ENCODE measurements around the gene AP3S1. TPM values are rescaled to one million over a fixed set of nuclear protein-coding genes. Genes with fewer than 3 reads are reported as not detected.

AP3S1 gene
- total RNA-seq (100 to 1,000 TPM in 1 of 2 donors, 10 to 100 TPM in 1; 97.7 to 118 TPM), polyA plus RNA-seq (ENCODE audit: insufficient read length in 2 of 2) (100 to 1,000 TPM; 160 to 186 TPM)
- long read RNA-seq, donor 1, transcript AP3S1-201 (6 exons, 1,730 nt), result major isoform, 55 of 63 reads
- long read RNA-seq, donor 1, partial matches to known transcripts, result 0 of 63 reads
- long read RNA-seq, donor 1, other reads (novel, unspliced or antisense), result 7 of 63 reads
- long read RNA-seq, donor 2, transcript AP3S1-201 (6 exons, 1,730 nt), result major isoform, 21 of 21 reads
- long read RNA-seq, donor 2, partial matches to known transcripts, result 0 of 21 reads
- long read RNA-seq, donor 2, other reads (novel, unspliced or antisense), result 0 of 21 reads
- long read RNA-seq, donor 3, transcript AP3S1-201 (6 exons, 1,730 nt), result major isoform, 22 of 127 reads
- long read RNA-seq, donor 3, partial matches to known transcripts, result 97 of 127 reads
- long read RNA-seq, donor 3, other reads (novel, unspliced or antisense), result 5 of 127 reads
- long read RNA-seq, donor 4, transcript AP3S1-201 (6 exons, 1,730 nt), result major isoform, 61 of 61 reads
- long read RNA-seq, donor 4, partial matches to known transcripts, result 0 of 61 reads
- long read RNA-seq, donor 4, other reads (novel, unspliced or antisense), result 0 of 61 reads

DNA sequence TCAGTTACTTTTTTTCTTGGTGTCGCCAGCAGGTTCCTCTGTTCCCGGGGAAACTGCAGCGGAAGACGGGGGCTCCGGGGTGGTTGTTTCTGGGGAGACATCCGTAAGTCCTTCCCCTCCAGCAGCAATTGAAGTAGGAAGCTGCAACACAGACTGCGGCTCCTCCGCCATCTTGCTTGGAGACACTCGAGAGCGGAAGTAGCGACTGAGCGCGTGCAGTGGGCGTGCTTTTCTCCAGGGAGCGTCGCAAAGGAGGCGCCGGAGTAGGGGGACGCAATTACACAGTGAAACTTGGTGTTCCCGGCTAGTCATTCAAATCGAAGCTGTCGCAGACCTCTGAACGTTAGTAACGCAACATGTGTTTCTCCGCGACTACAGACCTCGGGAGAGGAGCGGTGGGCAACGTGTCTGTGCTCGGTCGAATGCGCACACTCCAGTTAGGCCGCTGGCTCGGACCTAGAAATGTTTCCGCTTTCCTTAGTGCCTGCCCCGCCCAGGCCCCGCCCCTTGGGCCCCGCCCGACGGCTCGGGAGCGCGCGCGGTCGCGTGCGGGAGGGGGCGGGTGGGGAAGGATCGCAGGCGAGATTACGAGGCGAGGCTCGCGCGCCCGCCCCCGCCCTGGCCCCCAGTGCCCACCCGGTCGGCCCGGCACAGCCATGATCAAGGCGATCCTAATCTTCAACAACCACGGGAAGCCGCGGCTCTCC, at the start of gene AP3S1, which contains the start of gene ATG12:
AP3S1 (plus strand) TSS at position 554 of the 707 bp plus-strand sequence; CDS start at position 657, 103 bp downstream.
ATG12 (minus strand) TSS at position 184 of the 707 bp plus-strand sequence; CDS start at position 171, 13 bp downstream.
- peak; percentile 91 to 100 (median 96) for DNase-seq (ENCODE audit: low read depth in 4 of 6, low spot score in 6 of 6)
- 2% methylated on average over 62 of the region's 65 CpGs for WGBS (ENCODE audit: insufficient coverage)
- peaks cover 10% of the 10 kb centered on the region for H3K4me1 ChIP-seq (ENCODE audit: control insufficient read depth, insufficient read depth, low read length)

DNA sequence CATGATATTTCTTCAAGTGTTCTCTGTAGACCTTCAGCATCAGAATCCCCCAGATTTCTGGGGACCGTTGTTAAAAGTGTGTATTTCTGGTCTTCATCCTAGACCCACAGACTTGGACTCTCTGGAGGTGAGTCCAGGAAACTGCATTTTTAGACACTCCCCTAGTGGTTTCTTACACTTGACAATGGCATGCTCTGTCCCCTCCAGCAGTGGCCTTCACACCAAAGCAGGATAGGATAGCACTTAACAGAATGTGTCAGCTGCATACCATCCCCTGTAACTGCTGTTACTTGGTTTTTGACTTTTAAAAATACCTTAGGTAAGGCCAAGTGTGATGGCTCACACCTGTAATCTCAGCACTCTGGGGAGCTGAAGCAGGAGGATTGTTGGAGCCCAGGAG, 46.0 kb upstream of the AP3S1 start:
- no peak for DNase-seq (ENCODE audit: low read depth in 4 of 6, low spot score in 6 of 6)
- H3K4me3 ChIP-seq (ENCODE audit: low read depth, low read length), result no peak overlapping the region
- H3K9me3 ChIP-seq (ENCODE audit: control insufficient read depth, insufficient read depth, low read length), result no peaks in the 10 kb centered on the region
- no peaks in the 10 kb centered on the region for H3K36me3 ChIP-seq (ENCODE audit: control insufficient read depth, insufficient read depth, low read length)
- H3K27me3 ChIP-seq (ENCODE audit: control insufficient read depth, insufficient read depth, low read length), result no peaks in the 10 kb centered on the region
- 100% methylated on average over 1 of the region's 1 CpG for WGBS (ENCODE audit: insufficient coverage)
- no peaks in the 10 kb centered on the region for H3K4me1 ChIP-seq (ENCODE audit: control insufficient read depth, insufficient read depth, low read length)
- no peak overlapping the region for H3K27ac ChIP-seq (ENCODE audit: low read depth, low read length)

More for the DNA sequence above, at the start of gene AP3S1, which contains the start of gene ATG12:
- peaks cover 4% of the 10 kb centered on the region for H3K36me3 ChIP-seq (ENCODE audit: control insufficient read depth, insufficient read depth, low read length)
- no peaks in the 10 kb centered on the region for H3K27me3 ChIP-seq (ENCODE audit: control insufficient read depth, insufficient read depth, low read length)
- H3K27ac ChIP-seq (ENCODE audit: low read depth, low read length), result peak within 1 kb of the TSS; percentile 98
- no peaks in the 10 kb centered on the region for H3K9me3 ChIP-seq (ENCODE audit: control insufficient read depth, insufficient read depth, low read length)
- H3K4me3 ChIP-seq (ENCODE audit: low read depth, low read length), result peak within 1 kb of the TSS; percentile 95

DNA sequence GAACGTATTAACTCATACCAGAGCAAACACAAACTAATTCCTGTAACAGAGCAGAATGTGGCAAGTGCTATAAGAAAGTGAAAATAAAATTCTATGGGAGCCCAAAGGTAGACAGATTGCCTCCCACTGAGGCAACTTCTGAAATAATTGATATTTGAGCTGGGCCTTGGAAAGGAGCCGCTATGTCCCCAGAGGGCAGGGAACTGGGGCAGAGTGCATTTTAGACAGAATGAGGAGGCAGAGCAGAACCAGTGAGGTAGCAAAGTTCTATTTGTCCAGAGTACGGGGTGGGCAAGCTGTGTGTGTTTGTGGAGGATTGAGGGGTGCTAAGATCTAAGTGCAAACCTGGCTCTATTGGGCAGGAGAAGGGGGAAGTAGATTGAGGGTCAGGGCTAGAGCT, 45.1 kb upstream of the AP3S1 start:
- WGBS (ENCODE audit: insufficient coverage), result 92% methylated on average over 2 of the region's 3 CpGs
- no peak for DNase-seq (ENCODE audit: low read depth in 4 of 6, low spot score in 6 of 6)
- H3K4me1 ChIP-seq (ENCODE audit: control insufficient read depth, insufficient read depth, low read length), result no peaks in the 10 kb centered on the region
- H3K27ac ChIP-seq (ENCODE audit: low read depth, low read length), result no peak overlapping the region
- H3K9me3 ChIP-seq (ENCODE audit: control insufficient read depth, insufficient read depth, low read length), result no peaks in the 10 kb centered on the region
- no peak overlapping the region for H3K4me3 ChIP-seq (ENCODE audit: low read depth, low read length)
- H3K36me3 ChIP-seq (ENCODE audit: control insufficient read depth, insufficient read depth, low read length), result no peaks in the 10 kb centered on the region
- no peaks in the 10 kb centered on the region for H3K27me3 ChIP-seq (ENCODE audit: control insufficient read depth, insufficient read depth, low read length)

DNA sequence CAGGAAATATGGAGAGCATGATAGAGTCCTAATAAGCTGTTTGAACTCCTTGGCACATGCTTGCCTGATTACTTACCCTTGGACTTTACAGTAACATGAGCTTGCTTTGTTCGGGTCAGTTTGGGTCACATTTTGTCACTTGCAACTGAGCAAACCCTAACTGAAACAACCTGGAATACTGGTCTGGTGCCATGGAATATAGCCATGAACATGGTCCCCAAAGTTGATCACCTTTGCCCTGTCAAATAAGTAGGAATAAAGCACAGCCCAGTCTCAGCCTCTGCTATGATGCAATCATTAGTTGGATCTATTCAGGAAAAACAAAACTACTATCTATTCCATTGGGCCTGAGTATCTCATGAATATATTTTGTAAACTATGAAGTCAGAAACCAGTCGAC, 43.5 kb upstream of the AP3S1 start:
- DNase-seq (ENCODE audit: low read depth in 4 of 6, low spot score in 6 of 6), result no peak
- WGBS (ENCODE audit: insufficient coverage), result 100% methylated on average over 1 of the region's 2 CpGs
- H3K27me3 ChIP-seq (ENCODE audit: control insufficient read depth, insufficient read depth, low read length), result no peaks in the 10 kb centered on the region

DNA sequence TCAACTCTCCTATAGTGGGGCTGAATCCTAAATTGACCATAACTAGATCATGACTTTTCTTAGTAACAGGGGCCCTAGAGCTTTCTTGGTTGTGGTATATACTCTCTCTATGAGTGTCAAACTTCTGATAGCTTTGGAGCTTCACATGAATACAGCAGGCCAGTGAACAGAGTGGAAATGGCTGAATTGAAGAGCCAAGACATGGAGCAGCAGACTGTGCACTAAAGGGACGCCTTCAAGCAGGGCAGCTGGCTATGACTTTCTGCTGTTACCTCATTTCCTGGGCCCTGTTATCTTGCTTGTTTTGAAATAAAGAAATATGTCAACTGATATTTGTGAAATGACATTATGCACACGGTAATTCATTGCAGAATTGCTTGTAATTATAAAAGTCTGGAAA, 41.6 kb upstream of the AP3S1 start:
- WGBS (ENCODE audit: insufficient coverage), result 90% methylated on average over 1 of the region's 2 CpGs
- H3K27me3 ChIP-seq (ENCODE audit: control insufficient read depth, insufficient read depth, low read length), result no peaks in the 10 kb centered on the region
- no peaks in the 10 kb centered on the region for H3K4me1 ChIP-seq (ENCODE audit: control insufficient read depth, insufficient read depth, low read length)
- H3K36me3 ChIP-seq (ENCODE audit: control insufficient read depth, insufficient read depth, low read length), result no peaks in the 10 kb centered on the region
- no peak overlapping the region for H3K27ac ChIP-seq (ENCODE audit: low read depth, low read length)
- no peaks in the 10 kb centered on the region for H3K9me3 ChIP-seq (ENCODE audit: control insufficient read depth, insufficient read depth, low read length)
- H3K4me3 ChIP-seq (ENCODE audit: low read depth, low read length), result no peak overlapping the region
- no peak for DNase-seq (ENCODE audit: low read depth in 4 of 6, low spot score in 6 of 6)

More for the DNA sequence above, 43.5 kb upstream of the AP3S1 start:
- Histone ChIP-seq H3K9me3 (ENCODE audit: control insufficient read depth, insufficient read depth, low read length) (no peaks in the 10 kb centered on the region), H3K4me3 (ENCODE audit: low read depth, low read length) (no peak overlapping the region), H3K36me3 (ENCODE audit: control insufficient read depth, insufficient read depth, low read length) (no peaks in the 10 kb centered on the region), H3K27ac (ENCODE audit: low read depth, low read length) (no peak overlapping the region), H3K4me1 (ENCODE audit: control insufficient read depth, insufficient read depth, low read length) (no peaks in the 10 kb centered on the region)

DNA sequence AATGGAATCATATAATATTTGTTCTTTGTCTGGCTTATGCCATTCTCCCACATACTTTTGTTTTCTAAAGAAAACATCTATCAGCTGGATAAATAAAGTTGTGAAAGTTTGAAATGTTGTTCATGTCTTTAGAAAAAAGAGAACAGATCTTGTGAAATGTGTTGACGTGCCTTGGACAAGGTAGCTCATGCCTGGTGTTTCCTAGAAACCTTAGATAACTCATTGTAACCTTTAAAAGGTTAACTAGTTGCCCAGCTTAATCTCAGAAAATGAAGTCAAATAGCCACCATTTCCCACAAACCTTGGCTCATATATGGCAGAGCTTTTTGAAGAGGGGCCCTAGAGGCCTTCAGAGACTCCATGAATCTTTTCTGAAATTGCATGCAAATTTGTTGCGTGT, 40.6 kb upstream of the AP3S1 start:
- no peaks in the 10 kb centered on the region for H3K36me3 ChIP-seq (ENCODE audit: control insufficient read depth, insufficient read depth, low read length)
- H3K27me3 ChIP-seq (ENCODE audit: control insufficient read depth, insufficient read depth, low read length), result no peaks in the 10 kb centered on the region
- WGBS (ENCODE audit: insufficient coverage), result no CpG with 5 or more reads among the region's 2 CpGs

DNA sequence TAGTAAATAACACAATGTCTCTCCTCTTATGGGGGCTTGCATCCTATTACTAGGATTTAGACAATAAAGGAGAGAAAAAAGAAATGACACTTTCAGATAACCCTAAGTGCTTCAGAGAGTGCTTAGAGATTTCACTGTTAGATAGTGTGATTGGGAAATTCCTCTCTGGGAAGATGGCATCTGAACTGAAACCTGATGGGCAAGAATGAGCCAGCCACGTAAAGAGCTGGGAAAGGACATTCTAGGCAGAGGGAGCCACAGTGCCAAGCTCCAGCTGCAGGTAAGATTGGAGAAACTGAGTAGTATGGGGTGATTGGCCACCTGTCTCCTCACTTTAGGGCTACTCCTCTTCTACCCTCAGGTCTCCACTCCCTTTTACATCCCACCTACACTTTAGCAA, 39.8 kb upstream of the AP3S1 start:
- no peaks in the 10 kb centered on the region for H3K9me3 ChIP-seq (ENCODE audit: control insufficient read depth, insufficient read depth, low read length)
- no peaks in the 10 kb centered on the region for H3K27me3 ChIP-seq (ENCODE audit: control insufficient read depth, insufficient read depth, low read length)
- no peak for DNase-seq (ENCODE audit: low read depth in 4 of 6, low spot score in 6 of 6)
- no peaks in the 10 kb centered on the region for H3K36me3 ChIP-seq (ENCODE audit: control insufficient read depth, insufficient read depth, low read length)
- WGBS (ENCODE audit: insufficient coverage), result no CpG with 5 or more reads among the region's 1 CpG
- no peaks in the 10 kb centered on the region for H3K4me1 ChIP-seq (ENCODE audit: control insufficient read depth, insufficient read depth, low read length)
- no peak overlapping the region for H3K27ac ChIP-seq (ENCODE audit: low read depth, low read length)
- H3K4me3 ChIP-seq (ENCODE audit: low read depth, low read length), result no peak overlapping the region

More for the DNA sequence above, 40.6 kb upstream of the AP3S1 start:
- Histone ChIP-seq H3K4me1 (ENCODE audit: control insufficient read depth, insufficient read depth, low read length) (no peaks in the 10 kb centered on the region), H3K4me3 (ENCODE audit: low read depth, low read length) (no peak overlapping the region), H3K9me3 (ENCODE audit: control insufficient read depth, insufficient read depth, low read length) (no peaks in the 10 kb centered on the region), H3K27ac (ENCODE audit: low read depth, low read length) (no peak overlapping the region)
- no peak for DNase-seq (ENCODE audit: low read depth in 4 of 6, low spot score in 6 of 6)

DNA sequence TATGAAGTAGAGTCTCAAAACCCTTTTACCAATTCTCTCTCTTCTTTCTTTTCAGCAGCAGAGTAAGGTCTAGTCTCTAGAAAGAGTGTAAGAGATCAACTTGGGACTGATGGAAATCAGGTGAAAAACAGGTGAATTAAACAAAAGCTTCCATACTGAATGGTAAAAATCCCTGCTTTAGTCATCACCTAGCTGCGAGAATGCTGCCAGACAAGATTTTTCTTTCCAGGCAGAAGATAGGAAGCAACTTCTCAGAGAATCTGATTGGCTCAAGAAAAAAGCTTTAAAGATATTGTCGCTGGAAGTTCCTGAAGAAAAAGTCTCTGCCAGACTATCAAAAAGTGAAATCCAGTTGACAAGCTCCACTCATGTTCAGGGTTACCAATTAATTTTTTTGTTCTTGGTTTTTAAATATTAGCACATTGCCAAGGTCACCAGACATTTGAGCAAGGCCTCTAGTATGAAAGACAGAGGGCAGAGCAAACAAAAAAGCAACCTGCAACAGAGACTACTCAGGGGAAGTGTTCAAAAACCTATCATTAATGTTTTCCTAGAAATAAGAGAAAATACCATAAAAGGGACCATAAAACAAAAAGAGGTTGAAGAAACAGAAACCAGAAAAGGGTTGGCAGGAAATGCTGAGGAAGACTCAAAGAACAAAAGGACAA, 34.6 kb upstream of the AP3S1 start:
- DNase-seq (ENCODE audit: low read depth in 4 of 6, low spot score in 6 of 6), result no peak
- no peak overlapping the region for H3K27ac ChIP-seq (ENCODE audit: low read depth, low read length)
- H3K4me1 ChIP-seq (ENCODE audit: control insufficient read depth, insufficient read depth, low read length), result no peaks in the 10 kb centered on the region
- WGBS (ENCODE audit: insufficient coverage), result 92% methylated on average over 2 of the region's 2 CpGs
- H3K9me3 ChIP-seq (ENCODE audit: control insufficient read depth, insufficient read depth, low read length), result no peaks in the 10 kb centered on the region
- H3K4me3 ChIP-seq (ENCODE audit: low read depth, low read length), result no peak overlapping the region
- no peaks in the 10 kb centered on the region for H3K27me3 ChIP-seq (ENCODE audit: control insufficient read depth, insufficient read depth, low read length)
- peaks cover 10% of the 10 kb centered on the region for H3K36me3 ChIP-seq (ENCODE audit: control insufficient read depth, insufficient read depth, low read length)

DNA sequence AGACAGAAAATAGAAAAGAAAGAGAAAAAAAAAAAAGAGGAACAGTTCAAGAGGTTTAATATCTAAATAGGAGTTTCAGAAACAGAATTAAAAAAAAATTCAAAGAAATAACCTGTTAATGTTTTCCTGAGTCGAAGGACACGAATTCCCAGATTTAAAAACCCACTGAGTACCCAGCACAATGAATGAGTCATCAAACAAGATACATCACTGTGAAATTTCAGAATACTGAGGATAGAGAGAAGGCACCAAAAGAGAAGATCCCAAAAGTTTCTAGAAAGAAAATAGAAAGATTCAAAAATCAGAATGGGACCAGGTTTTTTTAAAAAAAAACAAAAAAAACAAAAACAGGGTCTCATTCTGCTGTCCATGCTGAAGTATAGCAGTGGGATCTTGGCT, 34.1 kb upstream of the AP3S1 start:
- peaks cover 10% of the 10 kb centered on the region for H3K36me3 ChIP-seq (ENCODE audit: control insufficient read depth, insufficient read depth, low read length)
- H3K4me3 ChIP-seq (ENCODE audit: low read depth, low read length), result no peak overlapping the region
- DNase-seq (ENCODE audit: low read depth in 4 of 6, low spot score in 6 of 6), result no peak
- H3K27me3 ChIP-seq (ENCODE audit: control insufficient read depth, insufficient read depth, low read length), result no peaks in the 10 kb centered on the region
- no peaks in the 10 kb centered on the region for H3K4me1 ChIP-seq (ENCODE audit: control insufficient read depth, insufficient read depth, low read length)
- H3K27ac ChIP-seq (ENCODE audit: low read depth, low read length), result no peak overlapping the region
- no CpG with 5 or more reads among the region's 2 CpGs for WGBS (ENCODE audit: insufficient coverage)
- H3K9me3 ChIP-seq (ENCODE audit: control insufficient read depth, insufficient read depth, low read length), result no peaks in the 10 kb centered on the region
